Activated CD4-positive, alpha-beta T cell treated with anti-CD3 and anti-CD28 coated beads, Interleukin-2, amount 10 ng/mL, durations not matched to agents 7 days and 5 days (primary cell): ENCODE data around the gene PARD3B. TPM values are rescaled to one million over a fixed set of nuclear protein-coding genes. Genes with fewer than 3 reads are reported as not detected.

ENCODE experiments used
- CTCF ChIA-PET: fragments of 350-600 bp; sonication (Branson Sonifier 250); formaldehyde crosslinking; loops from one replicate; lab custom pipeline; 2021; ENCODE audit warnings: antibody characterized with exemption; lab: Charles Lee
- POLR2A ChIA-PET: fragments of 350-600 bp; sonication (Branson Sonifier 250); formaldehyde crosslinking; loops from one replicate; lab custom pipeline; 2021; ENCODE audit warnings: antibody characterized with exemption; lab: Charles Lee
- DNase-seq: peaks from one replicate; pipeline ENCODE4 v3.0.0-alpha.2; 2020
- H3K27ac Mint-ChIP-seq: one replicate; pipeline ENCODE4 v1.8.0; 2021; ENCODE audit warnings: mild to moderate bottlenecking, moderate library complexity, mixed read lengths
- H3K27me3 Mint-ChIP-seq: one replicate; pipeline ENCODE4 v1.8.0; 2021; ENCODE audit warnings: mixed read lengths
- H3K36me3 Mint-ChIP-seq: one replicate; pipeline ENCODE4 v1.8.0; 2021; ENCODE audit warnings: low read depth, mixed read lengths
- H3K4me1 Mint-ChIP-seq: one replicate; pipeline ENCODE4 v1.8.0; 2021; ENCODE audit warnings: mixed read lengths
- H3K4me3 Mint-ChIP-seq: one replicate; pipeline ENCODE4 v1.8.0; 2021; ENCODE audit warnings: mild to moderate bottlenecking, moderate library complexity, mixed read lengths
- H3K9me3 Mint-ChIP-seq: one replicate; pipeline ENCODE4 v1.8.0; 2021; ENCODE audit warnings: mixed read lengths
- total RNA-seq, 2 experiments: library from RNA; stranded (reverse); gene quantifications; one replicate each; pipeline ENCODE4 v1.2.3, GENCODE V29; 2021

Gene PARD3B
- total RNA-seq, 2 experiments from 2014 or later = 0.50 to 0.77 TPM

- H3K4me1 Mint-ChIP-seq = no peaks in the 10 kb centered on the region
- ChIA-PET POLR2A (no interaction called here), CTCF (interaction anchor here (0.5 to 1.5 kb wide), 4 partner anchors 10 to 44 kb away, joined by 3 to 4 read pairs (median 4); no protein-coding TSS in a partner anchor)
- H3K36me3 Mint-ChIP-seq = no peaks in the 10 kb centered on the region
- no peaks in the 10 kb centered on the region for H3K27me3 Mint-ChIP-seq
- H3K4me3 Mint-ChIP-seq = no peak overlapping the region
- no peak for DNase-seq
- peaks cover 11% of the 10 kb centered on the region for H3K9me3 Mint-ChIP-seq
- no peak overlapping the region for H3K27ac Mint-ChIP-seq
Observed at GRCh38 chr2:204824751-204825453, 279.6 kb downstream of the PARD3B start.

- no peak overlapping the region for H3K27ac Mint-ChIP-seq
- DNase-seq = no peak
- ChIA-PET CTCF (interaction anchor here (0.5 to 1.1 kb wide), 3 partner anchors 28 to 70 kb away, joined by 3 read pairs; no protein-coding TSS in a partner anchor), POLR2A (no interaction called here)
- no peaks in the 10 kb centered on the region for H3K27me3 Mint-ChIP-seq
- H3K4me3 Mint-ChIP-seq = no peak overlapping the region
- H3K4me1 Mint-ChIP-seq = no peaks in the 10 kb centered on the region
- H3K36me3 Mint-ChIP-seq = no peaks in the 10 kb centered on the region
- H3K9me3 Mint-ChIP-seq = peaks cover 11% of the 10 kb centered on the region
Observed at GRCh38 chr2:204825681-204826080, 280.4 kb downstream of the PARD3B start.

DNA sequence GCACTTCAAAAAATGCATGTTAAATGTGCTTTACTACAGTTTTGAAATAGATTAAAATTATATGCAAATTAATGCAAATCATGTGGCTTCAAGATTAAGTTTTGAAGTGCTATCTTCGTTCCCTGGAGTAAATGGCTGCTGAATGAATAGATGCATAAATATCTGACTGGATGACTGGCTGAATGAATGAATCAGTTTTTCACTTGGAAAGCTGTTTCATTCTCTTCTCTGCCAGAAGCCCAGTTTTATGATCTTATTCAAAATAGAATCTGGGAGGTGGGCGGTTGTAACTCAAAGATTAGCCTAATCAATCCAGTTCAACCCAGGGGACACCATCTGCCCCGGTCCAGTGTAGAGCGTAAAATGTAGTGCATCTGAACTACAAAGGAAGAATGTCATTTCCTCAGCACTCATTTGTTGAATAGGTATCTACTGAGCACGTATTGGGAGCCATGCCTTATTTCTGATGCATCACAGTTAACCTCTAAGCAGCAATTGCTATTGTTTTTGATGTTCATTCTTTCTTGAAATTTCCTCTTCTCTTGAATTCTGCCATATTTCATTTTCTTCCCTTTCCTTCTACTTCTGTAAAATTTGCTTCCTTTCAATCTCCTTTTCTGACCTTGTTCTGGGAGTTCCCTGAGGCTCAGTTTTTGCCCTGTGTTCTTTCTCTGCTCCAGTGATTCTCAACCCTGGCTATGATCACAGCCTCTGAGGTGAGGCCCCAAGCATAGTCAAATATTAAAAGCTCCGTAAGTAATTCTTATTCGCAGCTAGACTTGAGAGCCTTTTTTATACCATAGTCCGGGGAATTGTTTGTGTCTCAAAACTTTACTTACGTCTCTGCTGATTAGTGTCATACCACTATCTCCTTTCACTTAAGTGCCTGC lies 282.7 kb downstream of the PARD3B start:
- Mint-ChIP-seq H3K4me3 (no peak overlapping the region), H3K36me3 (no peaks in the 10 kb centered on the region), H3K4me1 (no peaks in the 10 kb centered on the region), H3K9me3 (peaks cover 4% of the 10 kb centered on the region), H3K27me3 (no peaks in the 10 kb centered on the region), H3K27ac (no peak overlapping the region)
- ChIA-PET CTCF (no interaction called here), POLR2A (no interaction called here)
- DNase-seq = no peak

GRCh38 chr2:204834716-204835384 lies 289.6 kb downstream of the PARD3B start:
- Mint-ChIP-seq H3K4me1 (no peaks in the 10 kb centered on the region), H3K27me3 (peaks cover 11% of the 10 kb centered on the region), H3K4me3 (no peak overlapping the region), H3K9me3 (peaks cover 3% of the 10 kb centered on the region), H3K27ac (no peak overlapping the region), H3K36me3 (peaks cover 2% of the 10 kb centered on the region)
- POLR2A ChIA-PET = no interaction called here
- CTCF ChIA-PET = interaction anchor here (0.6 to 1.1 kb wide), 2 partner anchors 9 to 596 kb away, joined by 3 to 4 read pairs; no protein-coding TSS in a partner anchor
- DNase-seq = no peak

GRCh38 chr2:204835786-204836185 lies 290.5 kb downstream of the PARD3B start:
- Mint-ChIP-seq H3K4me1 (peaks cover 4% of the 10 kb centered on the region), H3K36me3 (peaks cover 2% of the 10 kb centered on the region), H3K27ac (no peak overlapping the region), H3K4me3 (no peak overlapping the region), H3K27me3 (peaks cover 13% of the 10 kb centered on the region), H3K9me3 (peaks cover 3% of the 10 kb centered on the region)
- ChIA-PET POLR2A (no interaction called here), CTCF (no interaction called here)
- DNase-seq = no peak

DNA sequence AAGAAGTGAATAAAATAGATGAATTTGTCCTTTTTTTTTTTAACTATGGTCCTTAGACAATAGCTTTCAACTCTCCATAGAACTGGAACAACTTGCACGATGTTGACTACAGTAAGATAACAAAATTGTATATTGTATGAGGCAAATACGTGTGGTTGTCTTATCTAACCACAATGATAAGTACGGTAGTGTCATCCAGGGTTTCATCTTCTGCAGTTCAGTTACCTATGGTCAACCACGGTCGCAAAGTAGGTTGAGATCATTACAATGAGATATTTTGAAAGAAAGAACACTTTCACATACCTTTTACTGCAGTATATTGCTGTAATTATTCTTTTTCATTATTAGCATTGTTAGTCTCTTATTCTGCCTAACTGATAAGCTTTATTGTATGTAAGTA lies 295.2 kb downstream of the PARD3B start:
- Mint-ChIP-seq H3K27me3 (peaks cover 7% of the 10 kb centered on the region), H3K9me3 (peaks cover 3% of the 10 kb centered on the region), H3K27ac (no peak overlapping the region), H3K36me3 (peaks cover 2% of the 10 kb centered on the region), H3K4me3 (no peak overlapping the region), H3K4me1 (peaks cover 22% of the 10 kb centered on the region)
- DNase-seq = no peak
- ChIA-PET CTCF (no interaction called here), POLR2A (no interaction called here)

DNA sequence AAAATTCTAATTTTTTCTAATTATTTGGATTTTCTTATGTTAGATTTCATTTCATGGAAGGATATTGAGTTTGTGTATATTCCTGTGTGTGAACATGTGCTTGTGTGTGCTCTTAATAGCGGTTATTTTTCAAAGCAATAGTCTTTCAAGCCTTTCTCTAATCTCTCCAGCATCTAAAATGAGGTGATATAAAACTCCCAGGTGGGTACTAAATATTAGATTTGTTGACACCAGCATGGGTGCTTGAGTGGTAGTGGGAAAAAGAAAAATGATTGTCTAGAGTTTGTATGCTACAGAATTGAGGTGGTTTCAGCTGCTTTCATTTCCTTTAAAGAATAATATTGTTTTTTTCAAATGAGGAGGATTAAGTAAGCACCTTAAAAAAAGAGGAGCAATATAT lies 296.8 kb downstream of the PARD3B start:
- H3K9me3 Mint-ChIP-seq = peaks cover 3% of the 10 kb centered on the region
- ChIA-PET POLR2A (no interaction called here), CTCF (no interaction called here)
- H3K4me3 Mint-ChIP-seq = no peak overlapping the region
- H3K4me1 Mint-ChIP-seq = peaks cover 22% of the 10 kb centered on the region
- peaks cover 2% of the 10 kb centered on the region for H3K36me3 Mint-ChIP-seq
- no peak for DNase-seq
- H3K27ac Mint-ChIP-seq = no peak overlapping the region
- H3K27me3 Mint-ChIP-seq = peaks cover 11% of the 10 kb centered on the region

GRCh38 chr2:204842661-204843485 lies 297.6 kb downstream of the PARD3B start:
- POLR2A ChIA-PET = no interaction called here
- Mint-ChIP-seq H3K27ac (no peak overlapping the region), H3K27me3 (peaks cover 11% of the 10 kb centered on the region), H3K36me3 (peaks cover 2% of the 10 kb centered on the region), H3K9me3 (peaks cover under 1% of the 10 kb centered on the region), H3K4me3 (no peak overlapping the region), H3K4me1 (peaks cover 22% of the 10 kb centered on the region)
- CTCF ChIA-PET = no interaction called here
- DNase-seq = no peak

- Mint-ChIP-seq H3K36me3 (no peaks in the 10 kb centered on the region), H3K4me1 (peaks cover 12% of the 10 kb centered on the region), H3K27ac (no peak overlapping the region), H3K4me3 (no peak overlapping the region), H3K9me3 (no peaks in the 10 kb centered on the region), H3K27me3 (peaks cover 8% of the 10 kb centered on the region)
- ChIA-PET POLR2A (no interaction called here), CTCF (no interaction called here)
- DNase-seq = no peak
Observed at GRCh38 chr2:204846471-204846870, 301.2 kb downstream of the PARD3B start.

DNA sequence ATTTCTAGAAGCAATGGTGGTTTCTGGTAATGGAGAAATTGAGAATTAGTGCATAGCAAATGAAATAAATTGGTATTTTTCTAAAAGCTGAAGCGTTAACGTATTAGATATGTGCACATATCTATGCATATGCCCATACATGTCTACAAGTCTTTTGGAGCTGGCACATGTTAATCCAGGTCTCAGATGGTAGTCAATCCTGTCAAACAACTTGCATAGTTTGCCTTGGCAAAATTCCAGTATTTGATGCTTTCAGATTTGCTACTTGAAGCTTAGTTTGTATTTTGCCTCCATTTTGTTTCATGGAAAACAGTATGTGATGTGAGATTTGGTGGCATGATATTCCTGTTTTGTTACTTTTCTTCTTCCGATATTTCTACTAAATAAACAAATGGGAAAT lies 304.6 kb downstream of the PARD3B start:
- peaks cover 9% of the 10 kb centered on the region for H3K27me3 Mint-ChIP-seq
- no peaks in the 10 kb centered on the region for H3K4me1 Mint-ChIP-seq
- no peak for DNase-seq
- H3K9me3 Mint-ChIP-seq = no peaks in the 10 kb centered on the region
- CTCF ChIA-PET = no interaction called here
- POLR2A ChIA-PET = no interaction called here
- no peaks in the 10 kb centered on the region for H3K36me3 Mint-ChIP-seq
- H3K27ac Mint-ChIP-seq = no peak overlapping the region
- H3K4me3 Mint-ChIP-seq = no peak overlapping the region

DNA sequence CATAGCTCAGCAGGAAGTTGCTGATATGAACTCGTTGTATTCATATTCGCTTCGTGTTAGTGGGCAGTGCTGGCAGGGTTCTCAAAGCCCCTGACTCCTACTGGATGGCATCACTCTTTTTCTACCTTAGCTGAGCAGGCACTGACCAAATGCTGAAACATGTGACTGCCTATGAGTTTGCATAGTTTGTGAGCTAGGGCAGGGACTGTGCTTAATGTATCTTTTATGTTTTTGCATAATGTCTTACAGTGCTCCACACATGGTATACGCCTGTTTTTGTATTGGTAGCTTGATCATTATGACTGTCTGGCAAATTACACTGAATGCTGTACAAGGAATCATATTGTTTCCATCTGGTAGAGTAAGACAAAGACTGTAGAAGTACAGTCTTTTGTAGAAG lies 305.3 kb downstream of the PARD3B start:
- POLR2A ChIA-PET = no interaction called here
- H3K4me3 Mint-ChIP-seq = no peak overlapping the region
- CTCF ChIA-PET = no interaction called here
- no peak overlapping the region for H3K27ac Mint-ChIP-seq
- H3K9me3 Mint-ChIP-seq = no peaks in the 10 kb centered on the region
- no peaks in the 10 kb centered on the region for H3K4me1 Mint-ChIP-seq
- H3K36me3 Mint-ChIP-seq = no peaks in the 10 kb centered on the region
- no peak for DNase-seq
- peaks cover 9% of the 10 kb centered on the region for H3K27me3 Mint-ChIP-seq

DNA sequence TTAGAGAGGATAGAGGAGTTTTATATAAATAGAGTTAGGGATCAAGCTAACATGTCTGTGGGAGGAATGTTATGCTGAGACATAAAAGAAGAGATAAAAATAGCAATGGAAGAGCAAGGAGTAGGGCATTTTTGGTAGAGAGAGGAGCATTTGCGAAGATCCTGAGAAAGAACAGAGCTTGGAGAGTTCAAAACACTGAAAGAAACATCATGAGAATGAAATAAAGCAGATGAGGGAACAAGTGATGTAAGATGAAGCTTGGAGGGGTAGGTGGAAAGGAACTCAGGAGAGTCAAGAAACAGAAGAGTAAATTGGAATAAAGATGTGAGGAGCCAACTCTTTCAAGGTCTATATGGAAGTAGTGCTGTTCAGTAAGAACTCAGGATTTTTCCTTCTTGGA lies 308.6 kb downstream of the PARD3B start:
- H3K27me3 Mint-ChIP-seq = peaks cover 18% of the 10 kb centered on the region
- H3K27ac Mint-ChIP-seq = no peak overlapping the region
- POLR2A ChIA-PET = no interaction called here
- H3K36me3 Mint-ChIP-seq = no peaks in the 10 kb centered on the region
- H3K4me1 Mint-ChIP-seq = no peaks in the 10 kb centered on the region
- no peak overlapping the region for H3K4me3 Mint-ChIP-seq
- CTCF ChIA-PET = no interaction called here
- H3K9me3 Mint-ChIP-seq = no peaks in the 10 kb centered on the region
- DNase-seq = no peak
